K562 (cell line): Measurements from ENCODE around the gene TRMT2A. TPM values are rescaled to one million over a fixed set of nuclear protein-coding genes. Genes with fewer than 3 reads are reported as not detected.

Experiments
- ATAC-seq: fragments of 200-7000 bp; cut with Tn5 transposase; 3 replicates; pipeline ENCODE4 v1.9.1; 2020; ENCODE audit warnings: moderate library complexity
- BruUV-seq: library from RNA; stranded (reverse); fragments of 400-500 nt; replicated peaks from 2 replicates; lab custom pipeline; 2021; lab: Mats Ljungman, UMichigan
- CTCF ChIA-PET: fragments of 300-600 bp; formaldehyde crosslinking; extraction: SDS; loops from one replicate; lab custom pipeline; 2021; ENCODE audit warnings: low intra/inter-chr PET ratio; lab: Yijun Ruan, JAX
- POLR2A ChIA-PET: fragments of 300-600, 350-650 bp; sonication (Branson Sonifier 250); formaldehyde crosslinking; extraction: SDS; loops from one replicate; lab custom pipeline; 2021; ENCODE audit warnings: antibody characterized with exemption, inconsistent platforms; lab: Yijun Ruan, JAX
- DNase-seq, 4 experiments: peaks; one replicate each; pipeline versions ENCODE4 v3.0.0 to v3.0.0-alpha.2; 2011 to 2018; ENCODE audit warnings: low spot score in 3 of 4, mixed read lengths in 3 of 4; ENCODE audit errors: extremely low read depth in 1 of 4
- FAIRE-seq: peaks from 2 replicates; lab custom pipeline; 2011; peaks lifted over from hg19 to GRCh38; lab: Jason Lieb, UNC
- H2AFZ ChIP-seq: 2 replicates; pipeline ENCODE4 v1.6.0; 2011; ENCODE audit warnings: low read depth, low read length, control low read depth, inconsistent platforms
- H3K27ac ChIP-seq: fragments of 200-600 bp; 3 replicates; pipeline ENCODE4 v1.8.0; 2011; ENCODE audit warnings: low read depth, mild to moderate bottlenecking, control low read depth, inconsistent platforms, low read length, moderate library complexity, mixed read lengths; ENCODE audit errors: extremely low read depth
- H3K27me3 ChIP-seq, 2 experiments: fragments of 300-600 bp in 1 of 2; 2 replicates in 1 of 2; 3 replicates in 1 of 2; pipeline versions ENCODE4 v1.6.0 to v1.8.0; 2011; ENCODE audit warnings: inconsistent platforms in 2 of 2, low read length in 2 of 2, mild to moderate bottlenecking in 1 of 2, mixed read lengths in 1 of 2, moderate library complexity in 1 of 2; ENCODE audit not compliant: control insufficient read depth in 2 of 2, insufficient read depth in 2 of 2
- H3K36me3 ChIP-seq: fragments of 300-600 bp; 3 replicates; pipeline ENCODE4 v1.8.0; 2011; ENCODE audit warnings: mild to moderate bottlenecking, low read length, inconsistent platforms; ENCODE audit not compliant: control insufficient read depth, insufficient read depth
- H3K4me1 ChIP-seq, 2 experiments: fragments of 200-600 bp in 1 of 2; replicated peaks in 1 of 2; 2 replicates in 1 of 2; 3 replicates in 1 of 2; pipeline versions ENCODE4 v1.5.1 to v1.8.0; 2011; ENCODE audit warnings: inconsistent platforms in 2 of 2, low read length in 2 of 2, mild to moderate bottlenecking in 1 of 2, mixed read lengths in 1 of 2, moderate library complexity in 1 of 2; ENCODE audit not compliant: control insufficient read depth in 2 of 2, insufficient read depth in 2 of 2
- H3K4me2 ChIP-seq: 2 replicates; pipeline ENCODE4 v1.6.1; 2011; ENCODE audit warnings: low read length, control low read depth, inconsistent platforms, mixed read lengths; ENCODE audit not compliant: insufficient read depth
- H3K4me3 ChIP-seq: fragments of 200-600 bp; sonication (generic), shearing (Covaris generic); 2 replicates; pipeline ENCODE4 v1.5.1; 2016; ENCODE audit warnings: control low read depth, inconsistent platforms
- H3K79me2 ChIP-seq: fragments of 200-600 bp; 3 replicates; pipeline ENCODE4 v1.8.0; 2011; ENCODE audit warnings: low read length, inconsistent platforms; ENCODE audit not compliant: control insufficient read depth, insufficient read depth
- H3K9ac ChIP-seq, 2 experiments: 2 replicates each; pipeline versions ENCODE4 v1.6.0 to v1.6.1; 2011; ENCODE audit warnings: low read depth in 2 of 2, low read length in 2 of 2, control low read depth in 1 of 2, inconsistent platforms in 1 of 2, mild to moderate bottlenecking in 1 of 2, mixed read lengths in 1 of 2; ENCODE audit not compliant: insufficient read depth in 1 of 2
- H3K9me1 ChIP-seq: one replicate; pipeline ENCODE4 v1.6.0; 2011; ENCODE audit warnings: inconsistent platforms, mild to moderate bottlenecking, low read length, moderate library complexity; ENCODE audit not compliant: control insufficient read depth, insufficient read depth
- H3K9me3 ChIP-seq: replicated peaks from 2 replicates; pipeline ENCODE4 v1.5.1; 2011; ENCODE audit warnings: low read depth, low read length, inconsistent platforms; ENCODE audit not compliant: control insufficient read depth, insufficient read depth
- H4K20me1 ChIP-seq: replicated peaks from 2 replicates; pipeline ENCODE4 v1.6.1; 2011; ENCODE audit warnings: low read length, inconsistent platforms, mixed read lengths; ENCODE audit not compliant: control insufficient read depth, insufficient read depth
- ID3 ChIP-seq, 2 experiments: fragments of 250-450 bp in 1 of 2; fragments of 450-650 bp in 1 of 2; sonication (Bioruptor Pico) in 1 of 2; IDR thresholded peaks; 2 replicates each; pipeline versions ENCODE4 v1.6.1 to v1.8.0; 2016 to 2021; ENCODE audit warnings: mild to moderate bottlenecking in 2 of 2, moderate library complexity in 2 of 2, missing compliant biosample characterization in 1 of 2, missing genetic modification characterization in 1 of 2
- PHB ChIP-seq: fragments of 250-450 bp; sonication (Bioruptor Pico); IDR thresholded peaks from 2 replicates; pipeline ENCODE4 v1.5.0; 2021
- TFE3 ChIP-seq: fragments of 450-650 bp; formaldehyde crosslinking; IDR thresholded peaks from 2 replicates; pipeline ENCODE4 v1.4.0; 2020; ENCODE audit warnings: mild to moderate bottlenecking, mixed read lengths
- TRIM25 ChIP-seq: fragments of 450-650 bp; IDR thresholded peaks from 2 replicates; pipeline ENCODE4 v1.7.0; 2016; ENCODE audit warnings: borderline replicate concordance
- TRIM28 ChIP-seq: fragments of 450-650 bp; IDR thresholded peaks from 2 replicates; pipeline ENCODE4 v1.6.1; 2017
- ZNF217 ChIP-seq: sonication (generic); formaldehyde crosslinking; IDR thresholded peaks from 2 replicates; pipeline ENCODE4 v1.8.0; 2022; ENCODE audit warnings: mild to moderate bottlenecking, missing genetic modification reagents
- ZNF24 ChIP-seq: fragments of 450-650 bp; IDR thresholded peaks from 2 replicates; pipeline ENCODE4 v1.6.1; 2016
- ZNF511 ChIP-seq: sonication (generic); formaldehyde crosslinking; IDR thresholded peaks from 2 replicates; pipeline ENCODE4 v1.8.0; 2022; ENCODE audit warnings: mild to moderate bottlenecking, missing genetic modification reagents
- ZNF77 ChIP-seq: fragments of 250-450 bp; sonication (Bioruptor Pico); IDR thresholded peaks from 2 replicates; pipeline ENCODE4 v1.5.0; 2020
- WGBS: fragments of 100-300 bp; shearing (Covaris generic); methylation state at CpG from one replicate; pipeline ENCODE4 v1.1.6; 2016; ENCODE audit warnings: low coverage, mixed read lengths; ENCODE audit not compliant: insufficient coverage; ENCODE audit errors: missing lambda C conversion rate; 5-methylcytosine and 5-hydroxymethylcytosine counted together
- in situ Hi-C: fragments of 300-500 bp; cut with MboI; formaldehyde crosslinking; loops from 4 replicates; pipeline ENCODE4 v1.15.0; 2018; ENCODE audit warnings: inconsistent platforms, mixed read lengths
- intact Hi-C: fragments of 100-400 bp; cut with micrococcal nuclease; formaldehyde crosslinking; loops from 2 replicates; pipeline ENCODE4 v1.14.2; 2022
- polyA plus RNA-seq, 8 experiments: library from polyadenylated mRNA; depleted of rRNA in 4 of 8; stranded (reverse) in 5 of 8; unstranded in 3 of 8; fragments of >200 nt; fragmentation: Nextera tagmentation in 2 of 8; fragmentation: Illumina TruSeq in 1 of 8; extraction: Ambion mirVana in 2 of 8; extraction: Trizol in 1 of 8; gene quantifications; 2 replicates each; pipeline versions ENCODE4 v1.2.1 to v1.2.3, GENCODE V29; 2011 to 2014; ENCODE audit warnings: inconsistent platforms in 1 of 8, missing spikeins in 1 of 8
- total RNA-seq, 7 experiments: library from RNA; depleted of rRNA in 6 of 7; stranded (reverse); fragments of >200 nt in 6 of 7; fragmentation: Illumina TruSeq in 2 of 7; extraction: Trizol in 2 of 7; gene quantifications; 2 replicates each; pipeline versions ENCODE4 v1.2.1 to v1.2.3, GENCODE V29; 2011 to 2021; ENCODE audit warnings: low replicate concordance in 1 of 7
- TF ChIP-seq, protein P1 (sequence below): sonication (generic); formaldehyde crosslinking; IDR thresholded peaks from 2 replicates; pipeline ENCODE4 v1.8.1; 2022; ENCODE audit warnings: missing genetic modification reagents
- TF ChIP-seq, protein P2 (sequence below): sonication (generic); formaldehyde crosslinking; IDR thresholded peaks from 2 replicates; pipeline ENCODE4 v1.8.0; 2022; ENCODE audit warnings: mild to moderate bottlenecking, low read depth, missing genetic modification reagents

The TRMT2A gene
- total and polyA plus RNA-seq, 9 of the 15 experiments (the other 6 are each of a cell fraction or from before 2014, with no cell fraction given) = 1.6 to 265 (median 140) TPM

DNA sequence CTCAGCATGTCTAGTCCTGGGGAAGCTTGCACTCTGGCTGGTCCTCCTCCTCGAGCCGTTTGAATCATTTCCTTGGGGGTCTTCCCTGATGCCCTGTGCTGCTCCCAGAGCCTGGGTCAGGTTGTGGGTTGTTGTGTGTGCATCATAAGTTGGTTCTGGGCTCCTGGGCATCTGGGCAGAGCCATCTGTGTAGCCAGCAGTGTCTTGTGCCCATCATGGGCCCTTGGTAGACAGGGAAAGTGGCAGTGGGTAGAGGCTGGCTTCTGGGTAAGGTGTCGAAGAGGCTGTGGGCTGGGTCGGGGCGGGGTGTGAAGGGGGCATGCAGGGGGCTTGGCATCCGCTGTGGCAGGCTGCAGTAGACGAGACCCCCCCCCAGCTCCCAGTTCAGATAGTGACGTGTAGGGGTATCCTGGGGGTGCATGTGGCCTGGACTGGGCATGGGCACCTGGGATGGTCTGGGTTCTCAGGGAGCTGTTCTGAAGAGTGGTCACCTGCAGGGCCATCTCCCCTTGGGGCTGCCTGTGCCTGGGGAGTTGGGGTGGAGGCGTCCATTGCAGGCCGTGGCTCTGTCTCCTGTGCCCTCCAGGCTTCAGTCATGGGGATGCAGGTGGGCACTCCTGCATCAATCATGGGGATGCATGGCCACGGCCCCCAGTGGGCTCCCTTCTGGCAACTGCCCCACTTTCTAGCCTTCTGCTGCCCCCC lies 7.2 kb upstream of the TRMT2A start (continued):
- TF ChIP-seq TRIM25 = no peak
- TF ChIP-seq PHB (CRISPR knock-in tag) = 0 out of 2 replicates have a peak, but pooled peaks have one; percentile 55
- TF ChIP-seq TRIM28 = no peak

GRCh38 chr22:20123366-20124082 lies 6.5 kb upstream of the TRMT2A start:
- ChIA-PET POLR2A (interaction anchor here (0.6 to 8.3 kb wide), 16 partner anchors 9 to 692 kb away, joined by 3 to 115 read pairs (median 3); partner anchors contain the start of genes HIRA and TANGO2), CTCF (no interaction called here)
- BruUV-seq = no TSS peak
- TF ChIP-seq, protein P1, sequence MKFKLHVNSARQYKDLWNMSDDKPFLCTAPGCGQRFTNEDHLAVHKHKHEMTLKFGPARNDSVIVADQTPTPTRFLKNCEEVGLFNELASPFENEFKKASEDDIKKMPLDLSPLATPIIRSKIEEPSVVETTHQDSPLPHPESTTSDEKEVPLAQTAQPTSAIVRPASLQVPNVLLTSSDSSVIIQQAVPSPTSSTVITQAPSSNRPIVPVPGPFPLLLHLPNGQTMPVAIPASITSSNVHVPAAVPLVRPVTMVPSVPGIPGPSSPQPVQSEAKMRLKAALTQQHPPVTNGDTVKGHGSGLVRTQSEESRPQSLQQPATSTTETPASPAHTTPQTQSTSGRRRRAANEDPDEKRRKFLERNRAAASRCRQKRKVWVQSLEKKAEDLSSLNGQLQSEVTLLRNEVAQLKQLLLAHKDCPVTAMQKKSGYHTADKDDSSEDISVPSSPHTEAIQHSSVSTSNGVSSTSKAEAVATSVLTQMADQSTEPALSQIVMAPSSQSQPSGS (CRISPR knock-in tag) = no peak
- TF ChIP-seq ZNF217 (CRISPR knock-in tag) (no peak), ID3 (CRISPR knock-in tag; IDR thresholded peaks at IDR 0.05) (no peak), ID3 (tag; IDR thresholded peaks at IDR 0.05) (peak; percentile 43; the same call in 1 of the 2 replicates), TFE3 (CRISPR knock-in tag) (no peak), ZNF24 (no peak), ZNF511 (CRISPR knock-in tag) (no peak), ZNF77 (no peak)
- TF ChIP-seq, protein P2, sequence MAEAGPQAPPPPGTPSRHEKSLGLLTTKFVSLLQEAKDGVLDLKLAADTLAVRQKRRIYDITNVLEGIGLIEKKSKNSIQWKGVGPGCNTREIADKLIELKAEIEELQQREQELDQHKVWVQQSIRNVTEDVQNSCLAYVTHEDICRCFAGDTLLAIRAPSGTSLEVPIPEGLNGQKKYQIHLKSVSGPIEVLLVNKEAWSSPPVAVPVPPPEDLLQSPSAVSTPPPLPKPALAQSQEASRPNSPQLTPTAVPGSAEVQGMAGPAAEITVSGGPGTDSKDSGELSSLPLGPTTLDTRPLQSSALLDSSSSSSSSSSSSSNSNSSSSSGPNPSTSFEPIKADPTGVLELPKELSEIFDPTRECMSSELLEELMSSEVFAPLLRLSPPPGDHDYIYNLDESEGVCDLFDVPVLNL (CRISPR knock-in tag) = no peak

More at GRCh38 chr22:20123366-20124082, 6.5 kb upstream of the TRMT2A start:
- H3K4me1 ChIP-seq = peaks cover 14 to 77% of the 10 kb centered on the region in 2 experiments; a peak in 4 of 5 replicates
- H3K79me2 ChIP-seq = peaks cover 62% of the 10 kb centered on the region
- H3K36me3 ChIP-seq = peaks cover 97% of the 10 kb centered on the region
- H3K27ac ChIP-seq = no peak overlapping the region
- H3K9ac ChIP-seq = peak overlapping the region in 1 of 2 experiments; percentile 82; a peak in 2 of 4 replicates
- H3K4me2 ChIP-seq = no peak overlapping the region
- 95% methylated on average over 11 of the region's 13 CpGs for WGBS
- no peaks in the 10 kb centered on the region for H3K9me1 ChIP-seq
- in situ Hi-C loops (no loop called here), intact Hi-C loops (no loop called here)
- ATAC-seq = no peak
- no peak overlapping the region for H3K4me3 ChIP-seq
- FAIRE-seq = no peak
- no peak for DNase-seq
- H3K27me3 ChIP-seq = no peaks in the 10 kb centered on the region
- no peaks in the 10 kb centered on the region for H3K9me3 ChIP-seq
- peaks cover 71% of the 10 kb centered on the region for H4K20me1 ChIP-seq
- no peak overlapping the region for H2AFZ ChIP-seq
